Psoas muscle (tissue), 8 donors: ENCODE data around the gene PHLDB3. TPM values are rescaled to one million over a fixed set of nuclear protein-coding genes. Genes with fewer than 3 reads are reported as not detected.

Source experiments
- ATAC-seq, 4 donors: fragments of 200-7000 bp; cut with Tn5 transposase; one replicate each; pipeline ENCODE4 v1.9.1; 2020; ENCODE audit warnings: moderate library complexity in 3 of 4, mild to moderate bottlenecking in 2 of 4
- DNase-seq, 2 donors: peaks; one replicate each; pipeline ENCODE4 v3.0.0-alpha.2; 2020
- H3K27ac ChIP-seq: fragments of 200-600 bp; one replicate; pipeline ENCODE4 v1.8.0; 2022
- H3K27me3 ChIP-seq, 3 donors: fragments of 200-600 bp in 1 of 3; one replicate each; pipeline versions ENCODE4 v1.6.1 to v1.8.0; 2013 to 2022; ENCODE audit warnings: low read length in 2 of 3, mild to moderate bottlenecking in 2 of 3, moderate library complexity in 1 of 3; ENCODE audit not compliant: insufficient read depth in 3 of 3
- H3K36me3 ChIP-seq, 2 donors: fragments of 200-600 bp in 1 of 2; one replicate each; pipeline versions ENCODE4 v1.6.1 to v1.8.0; 2013 to 2022; ENCODE audit warnings: low read depth in 1 of 2, mild to moderate bottlenecking in 1 of 2, moderate library complexity in 1 of 2; ENCODE audit not compliant: insufficient read depth in 1 of 2
- H3K4me1 ChIP-seq: fragments of 200-600 bp; one replicate; pipeline ENCODE4 v1.8.0; 2022
- H3K4me3 ChIP-seq: fragments of 200-600 bp; one replicate; pipeline ENCODE4 v1.8.0; 2022; ENCODE audit warnings: mild to moderate bottlenecking
- H3K9me3 ChIP-seq: fragments of 200-600 bp; one replicate; pipeline ENCODE4 v1.8.0; 2022
- WGBS, 3 donors: extraction: QIAGEN DNeasy Blood & Tissue Kit; methylation state at CpG; one replicate each; pipeline versions ENCODE4 v1.1.6 to v1.1.7; 2013; 5-methylcytosine and 5-hydroxymethylcytosine counted together
- intact Hi-C, 2 donors: fragments of 100-400 bp; cut with DNase I; formaldehyde crosslinking; loops; one replicate each; pipeline versions ENCODE4 v1.11.0 to v1.14.2; 2022
- polyA plus RNA-seq, 3 donors: library from polyadenylated mRNA; stranded (reverse); fragments of 200-250 nt; gene quantifications; one replicate each; pipeline ENCODE4 v1.2.3, GENCODE V29; 2013
- total RNA-seq, 4 donors: library from RNA; stranded (reverse); fragmentation: NEBNext Ultra II Directional in 2 of 4; extraction: Animal tissue kit (Norgen Biotek cat#: 25700) in 2 of 4; gene quantifications; one replicate each; pipeline versions ENCODE4 v1.2.1 to v1.2.4, GENCODE V29; 2021 to 2023
- TF ChIP-seq, protein P1 (sequence below): fragments of 200-600 bp; IDR thresholded peaks from one replicate; pipeline ENCODE4 v1.8.0; 2022; ENCODE audit warnings: antibody characterized with exemption
- donor health status: healthy with polysubstance abuse.
- donor health status: DM: no; HTN: no; CAD: no; lungs with moderate emphysema.
- donor health status: Bipolar disorder and iron deficiency.
- donor health status: healthy.
- donor health status: DM: yes; HTN: yes; CAD: no.
- donor health status: DM: no; HTN: no; CAD: no.
- donor health status: DM: no; HTN: no; CAD: no.
- donor health status: DM: yes; HTN: yes; CAD: no.

PHLDB3 gene
- total and polyA plus RNA-seq, 7 donors = 2.0 to 5.7 (median 4.5) TPM

DNA sequence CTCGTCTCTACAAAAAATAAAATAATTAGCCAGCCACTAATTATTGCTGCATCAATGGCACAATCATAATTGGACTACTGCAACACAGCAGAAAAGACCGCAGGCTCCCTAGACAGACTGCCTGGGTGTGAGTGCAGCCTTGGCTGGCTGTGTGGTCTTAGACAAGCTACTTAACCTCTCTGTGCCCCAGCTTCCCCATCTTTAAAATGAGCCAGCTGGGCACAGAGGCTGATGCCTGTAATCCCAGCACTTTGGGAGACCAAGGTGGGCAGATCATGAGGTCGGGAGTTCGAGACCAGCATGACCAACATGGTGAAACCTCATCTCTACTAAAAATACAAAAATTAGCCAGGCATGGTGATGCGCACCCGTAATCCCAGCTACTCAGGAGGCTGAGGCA lies 70.9 kb downstream of the PHLDB3 start:
- Histone ChIP-seq H3K36me3 (no peaks in the 10 kb centered on the region), H3K4me1 (no peaks in the 10 kb centered on the region), H3K27me3 (peaks cover 0 to 11% (median 0%) of the 10 kb centered on the region in 3 donors), H3K4me3 (no peak overlapping the region), H3K27ac (no peak overlapping the region), H3K9me3 (no peaks in the 10 kb centered on the region)
- ATAC-seq = no peak
- intact Hi-C loops = no loop called here
- DNase-seq = no peak
- WGBS, 3 donors = 92 to 96% (median 96%) methylated on average over 6 of the region's 6 CpGs
- TF ChIP-seq, protein P1, sequence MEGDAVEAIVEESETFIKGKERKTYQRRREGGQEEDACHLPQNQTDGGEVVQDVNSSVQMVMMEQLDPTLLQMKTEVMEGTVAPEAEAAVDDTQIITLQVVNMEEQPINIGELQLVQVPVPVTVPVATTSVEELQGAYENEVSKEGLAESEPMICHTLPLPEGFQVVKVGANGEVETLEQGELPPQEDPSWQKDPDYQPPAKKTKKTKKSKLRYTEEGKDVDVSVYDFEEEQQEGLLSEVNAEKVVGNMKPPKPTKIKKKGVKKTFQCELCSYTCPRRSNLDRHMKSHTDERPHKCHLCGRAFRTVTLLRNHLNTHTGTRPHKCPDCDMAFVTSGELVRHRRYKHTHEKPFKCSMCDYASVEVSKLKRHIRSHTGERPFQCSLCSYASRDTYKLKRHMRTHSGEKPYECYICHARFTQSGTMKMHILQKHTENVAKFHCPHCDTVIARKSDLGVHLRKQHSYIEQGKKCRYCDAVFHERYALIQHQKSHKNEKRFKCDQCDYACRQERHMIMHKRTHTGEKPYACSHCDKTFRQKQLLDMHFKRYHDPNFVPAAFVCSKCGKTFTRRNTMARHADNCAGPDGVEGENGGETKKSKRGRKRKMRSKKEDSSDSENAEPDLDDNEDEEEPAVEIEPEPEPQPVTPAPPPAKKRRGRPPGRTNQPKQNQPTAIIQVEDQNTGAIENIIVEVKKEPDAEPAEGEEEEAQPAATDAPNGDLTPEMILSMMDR = no peak

DNA sequence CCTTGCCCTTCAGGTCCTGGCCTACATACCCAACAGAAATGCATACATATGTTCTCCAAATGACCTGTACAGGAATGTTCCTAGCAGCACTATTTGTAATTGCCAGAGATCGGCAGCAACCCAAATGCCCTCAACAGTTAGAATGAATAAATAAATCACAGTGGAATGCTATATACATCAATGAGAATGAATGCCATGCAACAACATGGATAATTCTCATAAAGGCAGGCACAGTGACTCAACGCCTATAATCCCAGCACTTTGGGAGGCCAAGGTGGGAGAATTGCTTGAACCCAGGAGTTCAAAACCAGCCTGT lies 71.2 kb downstream of the PHLDB3 start:
- Histone ChIP-seq H3K9me3 (no peaks in the 10 kb centered on the region), H3K4me1 (no peaks in the 10 kb centered on the region), H3K27ac (no peak overlapping the region), H3K36me3 (no peaks in the 10 kb centered on the region), H3K4me3 (no peak overlapping the region), H3K27me3 (peaks cover 0 to 11% (median 0%) of the 10 kb centered on the region in 3 donors)
- TF ChIP-seq, protein P1 = no peak
- intact Hi-C loops = no loop called here
- ATAC-seq (no peak), DNase-seq (no peak)
- 88 to 94% (median 90%) methylated on average over 2 of the region's 2 CpGs for WGBS, 3 donors

DNA sequence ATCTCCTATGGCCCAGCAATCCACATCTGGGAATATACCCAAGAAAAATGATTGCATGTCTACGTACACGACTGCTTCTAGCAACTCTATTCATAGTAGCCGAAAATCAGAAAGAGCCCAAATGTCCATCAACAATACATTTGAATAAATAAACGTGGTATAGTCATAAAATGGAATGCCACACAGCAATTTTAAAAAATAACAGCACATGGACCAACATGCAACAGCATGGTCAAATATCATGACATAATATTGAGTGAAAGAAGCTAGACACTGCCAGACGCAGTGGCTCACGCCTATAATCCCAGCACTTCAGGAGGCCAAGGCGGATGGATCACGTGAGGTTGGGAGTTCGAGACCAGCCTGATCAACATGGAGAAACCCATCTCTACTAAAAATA lies 73.6 kb downstream of the PHLDB3 start:
- Histone ChIP-seq H3K27me3 (peaks cover 0 to 6% (median 0%) of the 10 kb centered on the region in 3 donors), H3K4me3 (no peak overlapping the region), H3K27ac (no peak overlapping the region), H3K4me1 (no peaks in the 10 kb centered on the region), H3K36me3 (no peaks in the 10 kb centered on the region), H3K9me3 (no peaks in the 10 kb centered on the region)
- intact Hi-C loops = no loop called here
- WGBS, 3 donors = 83 to 85% (median 84%) methylated on average over 9 of the region's 9 CpGs
- DNase-seq (no peak), ATAC-seq (no peak)
- TF ChIP-seq, protein P1 = no peak

DNA sequence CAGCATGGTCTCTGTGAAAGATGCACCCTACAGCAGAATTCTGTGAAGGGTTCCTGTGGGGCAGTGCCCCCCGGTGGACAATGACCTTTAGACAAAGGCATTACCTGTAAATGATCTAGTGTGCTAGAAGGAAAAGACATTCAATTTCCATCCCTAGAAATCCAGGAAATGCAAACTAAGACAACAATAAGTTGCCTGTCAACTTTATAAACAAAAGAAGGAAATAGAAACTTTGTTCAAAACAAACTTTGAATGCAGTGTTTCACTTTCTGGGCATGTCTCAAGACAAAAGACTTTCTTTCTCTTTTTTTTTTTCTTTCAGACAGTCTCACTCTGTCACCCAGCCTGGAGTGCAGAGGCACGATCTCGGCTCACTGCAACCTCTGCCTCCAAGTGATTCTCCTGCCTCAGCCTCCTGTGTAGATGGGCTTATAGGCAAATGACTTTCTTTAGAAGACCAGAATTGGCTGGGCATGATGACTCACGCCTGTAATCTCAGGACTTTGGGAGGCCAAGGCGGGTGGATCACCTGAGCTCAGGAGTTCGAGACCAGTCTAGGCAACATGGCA lies 74.3 kb downstream of the PHLDB3 start:
- TF ChIP-seq, protein P1 = no peak
- ATAC-seq (no peak), DNase-seq (no peak)
- Histone ChIP-seq H3K4me3 (no peak overlapping the region), H3K36me3 (no peaks in the 10 kb centered on the region), H3K27ac (no peak overlapping the region), H3K4me1 (no peaks in the 10 kb centered on the region), H3K9me3 (no peaks in the 10 kb centered on the region), H3K27me3 (peaks cover 0 to 6% (median 0%) of the 10 kb centered on the region in 3 donors)
- 62 to 65% (median 64%) methylated on average over 6 of the region's 6 CpGs for WGBS, 3 donors
- intact Hi-C loops = no loop called here

DNA sequence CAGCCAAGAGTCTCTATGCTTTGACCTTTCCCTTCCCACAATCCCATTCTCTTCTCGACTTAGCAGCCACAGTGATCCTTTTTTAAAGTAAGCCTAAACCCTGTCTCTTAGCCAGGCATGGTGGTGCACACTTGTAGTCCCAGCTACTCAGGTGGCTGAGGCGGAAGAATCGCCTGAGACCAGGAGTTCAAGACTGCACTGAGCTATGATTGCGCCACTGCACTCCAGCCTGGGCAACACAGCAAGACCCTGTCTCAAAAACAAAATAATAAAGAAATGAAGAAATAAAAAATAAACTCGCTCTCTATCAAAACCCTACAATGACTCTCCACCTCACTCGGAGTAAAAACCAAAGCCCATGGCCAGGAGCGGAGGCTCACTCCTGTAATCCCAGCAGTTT lies 75.2 kb downstream of the PHLDB3 start:
- TF ChIP-seq, protein P1 = no peak
- Histone ChIP-seq H3K4me1 (no peaks in the 10 kb centered on the region), H3K36me3 (no peaks in the 10 kb centered on the region), H3K4me3 (no peak overlapping the region), H3K27me3 (peaks cover 0 to 9% (median 0%) of the 10 kb centered on the region in 3 donors), H3K27ac (no peak overlapping the region), H3K9me3 (no peaks in the 10 kb centered on the region)
- intact Hi-C loops = no loop called here
- WGBS, 3 donors = 86 to 93% (median 88%) methylated on average over 7 of the region's 7 CpGs
- no peak for DNase-seq
- ATAC-seq = no peak
